NOMO-1 treated with dmso at 0.1 percent for 144 hours (cell line): ENCODE results near the gene GIPC2.
"Not testable (repeated sequence)": the region's sequence is repeated elsewhere in the genome, so short reads cannot be mapped to it uniquely, and the experiment has no call there.

Source experiments
- DNase-seq: peaks from one replicate; lab custom pipeline; 2025; ENCODE audit not compliant: unreplicated experiment; lab: John Stamatoyannopoulos, UW

The GIPC2 gene

DNA sequence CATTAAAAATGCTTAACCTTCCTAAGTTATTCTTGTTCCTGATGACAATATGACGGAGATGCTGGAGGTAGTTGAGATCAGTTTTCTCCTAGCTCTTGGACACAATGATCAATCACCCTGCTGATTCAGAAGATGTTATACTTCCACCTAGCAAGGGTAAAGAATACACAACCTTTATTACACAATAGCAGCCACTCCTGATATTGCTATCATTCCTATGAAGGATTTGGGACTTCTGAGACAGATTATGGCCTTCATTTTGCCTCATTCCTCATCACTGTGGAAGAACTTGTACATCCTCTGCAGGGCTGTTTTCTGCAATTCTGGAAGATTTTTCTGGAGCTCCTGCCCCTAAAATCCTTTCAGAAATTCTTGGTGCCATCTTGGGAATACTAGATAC, 47.8 kb downstream of the GIPC2 start:
- no peak for DNase-seq

DNA sequence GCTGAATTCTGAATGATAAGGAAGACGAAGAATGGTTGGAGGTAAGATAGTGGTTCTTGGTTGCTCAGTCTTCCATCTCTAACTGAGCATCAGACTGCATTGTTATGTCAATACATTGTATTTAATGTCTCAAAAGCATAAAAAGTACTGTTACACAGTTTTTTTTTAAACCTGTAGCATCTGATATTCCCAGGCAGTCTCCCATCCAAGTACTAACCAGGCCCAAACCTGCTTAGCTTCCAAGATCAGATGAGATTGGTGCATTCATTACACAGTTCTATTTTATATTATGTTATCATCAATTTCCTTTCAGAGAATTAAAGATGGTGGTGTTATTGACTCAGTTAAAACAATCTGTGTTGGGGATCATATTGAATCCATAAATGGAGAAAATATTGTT, 48.9 kb downstream of the GIPC2 start:
- no peak for DNase-seq

- no peak for DNase-seq
These were observed 49.8 kb downstream of the GIPC2 start for GRCh38 chr1:78095593-78095992.

GRCh38 chr1:78096017-78096416, 50.3 kb downstream of the GIPC2 start:
- no peak for DNase-seq

GRCh38 chr1:78096976-78097375, 51.2 kb downstream of the GIPC2 start:
- no peak for DNase-seq

- no peak for DNase-seq
These were observed 55.3 kb downstream of the GIPC2 start for GRCh38 chr1:78101051-78101450.

- DNase-seq, result no peak
These were observed 55.7 kb downstream of the GIPC2 start for GRCh38 chr1:78101514-78101913.

- no peak for DNase-seq
These were observed 56.3 kb downstream of the GIPC2 start for GRCh38 chr1:78102082-78102481.

- no peak for DNase-seq
These were observed 57.1 kb downstream of the GIPC2 start for GRCh38 chr1:78102916-78103315.

- DNase-seq, result no peak
These were observed 58.6 kb downstream of the GIPC2 start for GRCh38 chr1:78104322-78104721.

- not testable (repeated sequence) for DNase-seq
These were observed 63.9 kb downstream of the GIPC2 start for GRCh38 chr1:78109659-78110058.

GRCh38 chr1:78113156-78113916, 67.6 kb downstream of the GIPC2 start:
- no peak for DNase-seq

- DNase-seq, result peak; percentile 17
These were observed 68.5 kb downstream of the GIPC2 start for GRCh38 chr1:78114034-78114956.

- not testable (repeated sequence) for DNase-seq
These were observed 74.7 kb downstream of the GIPC2 start for GRCh38 chr1:78120485-78120884.

DNA sequence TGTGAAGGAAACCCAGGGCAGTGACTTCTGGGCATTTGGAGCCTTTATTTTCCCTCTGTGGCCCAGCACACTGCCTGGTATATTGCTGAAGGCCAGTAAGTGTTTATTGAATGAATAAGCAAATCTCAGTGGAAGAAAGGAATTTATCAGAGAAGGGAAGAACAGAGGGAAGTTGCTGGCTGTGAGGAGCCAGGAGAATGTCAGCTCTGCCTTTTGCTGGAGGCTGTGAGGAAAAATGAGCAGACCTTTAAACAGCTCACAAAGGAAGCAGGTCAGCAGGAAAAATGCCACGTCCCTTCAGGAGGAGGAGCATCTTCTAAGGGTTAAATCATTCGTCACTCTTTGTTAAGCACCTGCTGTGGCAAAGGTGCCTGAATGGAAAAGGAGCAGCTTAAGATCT, 75.9 kb downstream of the GIPC2 start:
- DNase-seq, result no peak

GRCh38 chr1:78122389-78122788, 76.6 kb downstream of the GIPC2 start:
- no peak for DNase-seq

DNA sequence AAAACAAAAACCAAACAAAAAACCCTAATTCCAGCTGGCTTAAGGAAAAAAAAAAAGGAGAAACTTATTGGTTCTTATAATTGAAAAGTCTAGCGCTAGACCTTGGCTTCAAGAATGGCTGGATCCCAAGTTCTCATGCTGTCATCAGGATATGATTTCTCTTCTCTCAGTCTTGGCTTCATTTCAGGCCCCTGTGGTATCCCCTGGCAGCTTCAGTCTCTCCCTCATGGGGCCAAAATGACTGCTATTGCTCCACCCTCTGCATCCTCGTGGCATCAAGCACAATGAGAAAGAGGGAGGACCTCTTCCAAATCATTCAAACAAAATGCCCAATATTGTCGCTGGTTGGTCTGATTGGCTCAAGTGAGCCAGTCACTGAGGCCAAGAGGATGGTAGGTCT, 80.7 kb downstream of the GIPC2 start:
- no peak for DNase-seq

DNA sequence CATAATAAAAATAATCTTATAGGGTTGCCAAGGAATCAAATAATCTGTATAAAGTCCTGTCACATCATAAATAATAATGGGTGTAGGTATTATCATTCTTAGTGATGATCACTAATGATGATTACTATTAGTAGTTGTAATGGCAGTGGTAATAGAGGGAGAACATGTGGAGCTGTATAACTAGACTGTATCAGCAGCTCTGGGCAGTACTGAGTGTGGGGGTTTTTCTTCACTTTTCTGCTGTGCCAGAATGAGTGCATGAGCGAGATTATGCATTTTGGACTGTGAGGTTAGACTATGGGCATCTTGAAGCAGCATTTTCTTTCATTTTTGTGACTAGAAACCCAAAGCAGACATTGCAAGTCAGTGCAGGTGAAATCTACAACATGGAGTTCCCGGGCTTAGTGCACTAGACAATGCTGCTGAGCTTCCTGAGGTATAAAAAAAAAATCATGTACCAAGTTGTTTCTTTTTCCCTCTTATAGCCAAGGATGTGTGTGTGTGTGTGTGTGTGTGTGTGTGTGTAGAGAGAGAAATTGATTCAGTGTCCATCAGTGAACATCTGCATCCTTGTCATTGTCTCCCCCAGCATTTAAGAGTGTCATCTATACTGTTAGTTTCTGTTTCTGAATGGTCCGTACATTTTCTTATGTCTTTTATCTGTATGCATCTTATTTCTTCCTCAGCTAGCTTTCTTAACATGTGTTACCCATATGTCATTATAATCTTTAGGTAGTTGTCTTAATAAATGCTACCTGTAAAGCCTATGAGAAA, 86.6 kb downstream of the GIPC2 start:
- DNase-seq, result no peak

- no peak for DNase-seq
These were observed 87.2 kb downstream of the GIPC2 start for GRCh38 chr1:78132948-78133322.

GRCh38 chr1:78136680-78137079, 90.9 kb downstream of the GIPC2 start:
- no peak for DNase-seq

GRCh38 chr1:78141531-78142231, 95.9 kb downstream of the GIPC2 start:
- no peak for DNase-seq
